NCI-H2081 (cell line): ENCODE measurements around the gene HIVEP1.
"Not testable (repeated sequence)": the region's sequence is repeated elsewhere in the genome, so short reads cannot be mapped to it uniquely, and the experiment has no call there.

ENCODE experiments used
- DNase-seq, 2 experiments: peaks; one replicate each; lab custom pipeline; 2025; lab: John Stamatoyannopoulos, UW

Gene HIVEP1

GRCh38 chr6:12084681-12085080 is 72.6 kb downstream of the HIVEP1 start:
- no peak for DNase-seq

GRCh38 chr6:12088531-12088930 is 76.4 kb downstream of the HIVEP1 start:
- no peak for DNase-seq

DNA sequence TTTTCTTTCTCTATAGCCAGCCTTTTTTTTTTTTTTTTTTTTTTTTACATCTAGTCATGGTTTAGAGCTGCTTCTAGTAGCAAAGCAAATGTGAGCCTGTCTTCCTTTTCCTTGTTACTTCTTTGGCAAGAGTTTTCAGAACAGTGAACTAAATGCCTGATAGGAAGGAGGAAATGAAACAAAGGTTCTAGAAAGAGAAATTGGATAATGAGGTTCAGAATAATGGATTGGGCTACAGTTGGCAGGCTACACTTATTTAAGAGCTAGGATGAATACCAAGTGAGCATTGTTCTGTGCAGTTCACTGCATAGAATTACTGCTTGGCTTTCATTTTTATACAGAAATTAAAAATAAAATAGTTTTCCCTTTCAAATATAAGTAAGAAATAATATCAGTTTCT is 78.6 kb downstream of the HIVEP1 start:
- DNase-seq, result no peak

- no peak for DNase-seq
Measured at GRCh38 chr6:12092762-12093161, 80.7 kb downstream of the HIVEP1 start.

DNA sequence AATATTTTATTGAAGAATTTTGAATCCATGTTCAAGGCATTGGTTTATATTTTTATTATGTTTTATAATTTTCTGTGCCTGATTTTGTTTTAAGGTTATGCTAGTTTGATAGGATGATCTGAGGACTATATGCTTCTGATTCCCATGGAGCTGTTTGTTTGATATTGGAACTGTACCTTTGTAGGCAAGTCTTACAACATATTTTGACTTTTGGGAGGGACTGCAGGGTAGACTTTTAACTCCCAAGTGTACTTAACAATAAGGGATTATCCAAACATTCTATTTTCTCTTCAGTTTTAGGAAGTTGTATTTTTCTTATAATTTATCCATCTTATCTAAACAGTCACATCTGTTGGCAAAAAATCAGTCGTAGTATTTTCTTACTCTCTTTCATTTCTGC is 82.6 kb downstream of the HIVEP1 start:
- no peak for DNase-seq

DNA sequence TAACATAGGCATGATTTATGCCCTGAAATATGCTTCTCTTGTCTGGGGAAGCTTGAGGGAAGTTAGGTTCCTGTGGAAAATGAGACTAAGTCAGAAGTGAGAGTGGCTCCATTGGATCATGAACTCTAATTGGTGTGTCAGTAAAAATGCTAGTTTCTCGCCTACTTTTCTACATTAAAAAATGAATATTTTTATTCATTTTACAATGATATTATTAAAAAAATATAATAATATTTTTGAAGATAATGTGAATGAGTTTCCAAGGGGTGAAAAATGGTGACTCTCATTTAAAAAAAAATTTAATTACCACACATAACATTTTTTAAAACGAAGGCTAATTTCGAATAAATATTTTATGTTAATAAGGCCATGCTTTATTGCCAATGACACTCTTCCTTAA is 84.2 kb downstream of the HIVEP1 start:
- no peak for DNase-seq

DNA sequence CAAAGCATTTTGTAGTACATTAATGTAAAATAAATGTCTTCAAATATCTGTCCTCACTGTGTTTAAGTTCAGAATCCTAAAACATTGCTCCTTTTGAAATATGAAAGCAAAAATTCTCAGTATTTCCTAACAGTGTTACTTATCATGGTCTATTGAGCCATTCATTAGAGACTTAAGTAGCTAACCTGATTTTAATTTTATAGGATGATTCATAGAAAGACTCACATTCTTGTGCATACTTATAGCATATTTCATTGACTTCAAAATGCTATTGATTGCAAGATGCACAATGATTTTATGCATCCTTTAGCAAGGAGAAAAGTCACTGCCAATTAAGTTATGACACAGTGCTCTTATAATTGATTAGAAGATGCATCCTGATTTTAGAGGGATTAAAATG is 85.7 kb downstream of the HIVEP1 start:
- no peak for DNase-seq

- no peak for DNase-seq
Measured at GRCh38 chr6:12099623-12100338, 87.7 kb downstream of the HIVEP1 start.

DNA sequence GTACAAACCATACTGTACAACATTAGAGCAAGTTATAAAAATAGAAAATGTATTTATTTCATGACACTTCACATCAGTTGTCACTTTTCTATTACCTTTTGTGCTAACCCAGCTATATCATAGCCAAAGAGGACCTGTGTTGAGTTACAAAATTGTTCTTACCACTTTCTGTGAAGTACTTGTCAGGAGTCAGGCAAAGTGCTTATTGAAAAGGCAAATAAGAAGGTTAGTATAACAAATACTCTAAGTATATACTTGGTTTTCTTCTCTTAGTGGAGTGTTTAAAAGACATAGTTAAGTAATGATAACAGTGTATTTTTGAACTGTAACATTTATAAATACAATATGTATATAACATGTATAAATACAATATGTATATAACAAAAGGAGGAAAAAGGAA is 88.9 kb downstream of the HIVEP1 start:
- DNase-seq, result no peak

- no peak for DNase-seq
Measured at GRCh38 chr6:12101653-12102312, 89.7 kb downstream of the HIVEP1 start.

GRCh38 chr6:12102350-12102749 is 90.2 kb downstream of the HIVEP1 start:
- DNase-seq, result no peak

DNA sequence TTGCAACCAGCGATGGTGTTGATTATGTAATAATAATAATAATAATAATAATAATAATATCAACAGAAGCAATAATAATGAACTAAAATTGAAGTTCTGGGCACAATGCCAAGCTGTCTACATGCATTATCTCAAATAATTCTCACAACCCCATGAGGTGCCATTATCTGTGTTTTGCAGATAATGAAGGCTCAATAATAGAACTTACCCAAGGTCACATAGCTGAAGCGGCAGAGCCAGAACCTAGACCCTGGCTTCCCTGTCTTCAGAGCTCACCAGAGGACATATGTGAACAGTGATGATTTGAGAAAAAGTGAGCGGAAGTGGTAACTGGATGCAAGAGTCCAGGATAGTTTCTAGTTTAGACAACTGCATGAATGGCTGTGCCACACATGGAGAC is 91.0 kb downstream of the HIVEP1 start:
- no peak for DNase-seq

DNA sequence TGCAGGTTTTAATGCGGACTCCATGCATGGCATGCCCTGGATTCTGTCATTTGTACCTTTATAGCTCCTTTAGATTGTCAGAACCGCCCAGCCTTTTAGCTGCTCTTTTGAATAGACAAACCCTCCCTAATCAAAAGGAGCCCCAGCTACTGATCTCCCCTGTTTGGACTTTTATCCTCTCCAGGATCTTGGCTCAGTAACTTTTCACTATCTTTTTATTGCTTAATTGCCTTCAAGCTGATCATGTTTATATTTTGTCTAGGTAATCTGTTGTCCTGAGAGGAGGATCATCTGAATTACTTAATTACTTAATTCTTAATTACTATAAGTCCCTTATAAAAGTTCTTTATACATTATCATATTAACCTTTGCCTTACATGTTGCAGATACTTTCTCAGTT is 93.2 kb downstream of the HIVEP1 start:
- DNase-seq, result no peak

DNA sequence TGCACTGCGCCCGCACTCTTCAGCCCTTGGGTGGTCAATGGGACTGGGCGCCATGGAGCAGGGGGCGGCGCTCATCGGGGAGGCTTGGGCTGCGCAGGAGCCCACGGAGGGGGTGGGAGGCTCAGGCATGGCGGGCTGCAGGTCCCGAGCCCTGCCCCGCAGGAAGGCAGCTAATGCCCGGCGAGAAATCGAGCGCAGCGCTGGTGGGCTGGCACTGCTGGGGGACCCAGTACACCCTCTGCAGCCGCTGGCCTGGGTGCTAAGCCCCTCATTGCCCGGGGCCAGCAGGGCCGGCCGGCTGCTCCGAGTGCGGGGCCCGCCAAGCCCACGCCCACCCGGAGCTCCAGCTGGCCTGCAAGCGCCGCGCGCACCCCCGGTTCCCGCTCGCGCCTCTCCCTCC is 96.3 kb downstream of the HIVEP1 start:
- DNase-seq, result not testable (repeated sequence)

DNA sequence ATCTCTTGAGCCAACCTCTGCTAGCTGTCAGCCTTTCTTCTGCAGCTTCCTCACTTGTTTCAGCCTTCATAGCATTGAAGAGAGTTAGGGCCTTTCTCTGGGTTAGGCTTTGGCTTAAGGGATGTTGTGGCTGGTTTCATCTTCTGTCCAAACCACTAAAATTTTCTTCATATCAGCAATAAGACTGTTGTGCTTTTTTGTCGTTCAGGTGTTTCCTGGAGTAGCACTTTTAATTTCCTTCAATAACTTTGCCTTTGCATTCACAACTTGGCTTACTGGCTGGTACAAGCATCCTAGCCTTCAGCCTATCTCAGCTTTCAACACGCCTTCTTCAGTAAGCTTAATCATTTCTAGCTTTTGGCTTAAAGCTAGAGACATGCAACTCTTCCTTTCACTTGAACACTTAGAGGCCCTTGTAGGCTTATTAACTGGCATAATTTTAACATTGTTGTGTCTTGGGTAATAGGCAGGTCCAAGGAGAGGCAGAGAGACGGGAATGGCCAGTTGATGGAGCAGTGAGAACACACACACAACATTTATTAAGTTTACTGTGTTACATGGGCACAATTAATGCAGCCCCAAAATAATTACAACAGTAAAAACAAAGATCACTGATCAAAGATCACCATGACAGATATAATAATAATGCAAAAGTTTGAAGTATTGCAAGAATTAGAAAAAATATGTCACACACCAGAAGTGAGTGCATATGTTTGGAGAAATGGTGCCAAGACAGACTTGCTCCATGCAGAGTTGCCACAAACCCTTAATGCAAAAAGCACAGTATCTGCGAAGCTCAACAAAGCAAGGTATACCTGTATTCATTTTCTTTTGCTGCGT is 98.6 kb downstream of the HIVEP1 start:
- DNase-seq, result no peak

DNA sequence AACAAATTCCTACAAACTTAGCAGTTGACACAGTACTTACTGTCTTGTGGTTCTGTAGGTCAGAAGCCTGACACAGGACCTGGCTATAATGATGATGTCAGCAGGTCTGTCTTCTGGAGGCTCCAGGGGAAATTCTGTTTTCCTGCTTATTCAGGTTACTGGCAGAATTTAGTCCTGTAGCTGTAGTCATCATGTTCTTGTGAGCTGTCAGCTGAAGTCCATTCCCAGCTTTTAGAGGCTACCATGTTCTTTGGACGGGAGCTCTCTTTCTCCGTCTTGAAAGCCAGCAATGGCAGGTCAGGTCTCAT is 99.2 kb downstream of the HIVEP1 start:
- DNase-seq, result no peak

GRCh38 chr6:12112540-12113189 is 100.6 kb downstream of the HIVEP1 start:
- no peak for DNase-seq

DNA sequence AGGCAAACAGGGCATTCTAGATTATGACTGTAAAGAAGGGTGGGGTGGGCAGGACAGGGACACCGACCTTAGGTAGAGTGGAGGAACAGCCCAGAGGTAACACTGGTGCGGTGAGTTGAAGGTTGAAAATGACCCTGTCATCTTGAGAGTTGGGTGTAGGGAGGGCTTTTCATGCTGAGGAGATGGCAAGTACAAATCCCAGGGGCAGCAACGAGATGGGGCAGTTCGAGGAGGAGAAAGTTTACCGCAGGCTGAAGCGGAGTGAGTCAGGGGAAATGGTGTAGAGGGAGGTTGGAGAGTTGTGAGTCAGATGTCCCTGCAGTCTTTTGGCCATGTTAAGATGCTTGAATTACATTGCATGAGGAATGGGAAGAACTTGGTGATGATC is 101.1 kb downstream of the HIVEP1 start:
- no peak for DNase-seq

GRCh38 chr6:12114055-12114503 is 102.0 kb downstream of the HIVEP1 start:
- no peak for DNase-seq

DNA sequence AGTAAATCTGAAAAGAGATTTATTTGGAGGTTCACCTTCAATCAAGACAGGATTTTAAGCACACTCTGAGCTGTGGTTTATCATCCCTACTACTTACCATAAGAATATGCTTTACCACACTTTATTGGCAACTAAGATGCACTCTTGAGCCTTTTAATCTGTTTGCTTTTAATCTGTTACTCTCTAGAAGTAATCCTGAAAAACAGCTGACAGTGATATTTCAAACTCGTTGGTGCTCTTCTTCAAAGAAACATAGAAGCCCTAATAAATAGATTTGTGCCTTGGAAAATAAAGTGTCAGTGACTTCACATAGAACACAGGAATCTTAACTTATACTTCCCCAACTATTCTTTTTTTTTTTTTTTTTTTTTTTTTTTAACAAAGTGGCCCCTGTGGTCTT is 102.9 kb downstream of the HIVEP1 start:
- DNase-seq, result no peak

GRCh38 chr6:12115492-12115891 is 103.4 kb downstream of the HIVEP1 start:
- no peak for DNase-seq

DNA sequence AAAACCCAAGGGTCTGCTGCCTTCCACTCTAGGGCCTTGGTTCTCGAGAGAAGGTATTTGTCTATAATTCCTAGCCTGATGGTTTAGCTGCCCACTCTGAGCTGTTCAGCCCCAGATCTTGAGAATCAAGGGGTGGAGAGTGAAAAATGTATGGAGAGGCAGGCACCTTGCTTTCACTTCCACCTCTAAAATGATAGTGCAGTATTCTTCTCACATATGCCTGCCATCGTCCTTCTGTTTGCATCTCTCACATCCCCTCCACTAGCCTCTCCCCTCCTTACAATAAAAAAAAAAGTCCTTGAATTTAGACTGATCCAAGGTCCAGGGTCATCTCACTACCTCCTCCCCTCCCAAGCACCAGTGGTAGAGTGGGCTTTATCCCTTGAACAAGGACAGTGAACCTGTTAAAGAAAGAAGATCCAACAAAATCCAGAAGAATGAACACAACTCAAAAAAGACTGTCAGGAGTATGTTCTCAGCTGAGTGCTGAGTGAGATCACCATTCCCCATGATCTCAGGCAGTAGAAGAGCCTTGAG is 104.2 kb downstream of the HIVEP1 start:
- no peak for DNase-seq
